MM.1S (cell line): ENCODE data around the gene HARBI1.

Experiments
- DNase-seq: peaks from one replicate; pipeline ENCODE4 v3.0.0-alpha.2; 2015
- H2AFZ ChIP-seq: fragments of 300-600 bp; sonication (generic); 2 replicates; pipeline ENCODE4 v1.6.0; 2016; ENCODE audit warnings: antibody characterized with exemption, low read length
- H3F3A ChIP-seq: fragments of 300-600 bp; sonication (generic); 2 replicates; pipeline ENCODE4 v1.6.1; 2016; ENCODE audit warnings: mild to moderate bottlenecking, antibody characterized with exemption, low read length, moderate library complexity, mixed read lengths; ENCODE audit not compliant: insufficient read depth
- H3K27ac ChIP-seq: fragments of 300-600 bp; sonication (generic); 2 replicates; pipeline ENCODE4 v1.5.1; 2016; ENCODE audit warnings: mild to moderate bottlenecking, low read length
- H3K27me3 ChIP-seq: fragments of 300-600 bp; sonication (generic); replicated peaks from 2 replicates; pipeline ENCODE4 v1.6.0; 2016; ENCODE audit warnings: low read length; ENCODE audit not compliant: insufficient read depth
- H3K36me3 ChIP-seq: fragments of 300-600 bp; sonication (generic); replicated peaks from 2 replicates; pipeline ENCODE4 v1.6.1; 2016; ENCODE audit warnings: mild to moderate bottlenecking, low read length, mixed read lengths; ENCODE audit not compliant: insufficient read depth
- H3K4me1 ChIP-seq: fragments of 300-600 bp; sonication (generic); 2 replicates; pipeline ENCODE4 v1.6.1; 2016; ENCODE audit warnings: low read length, mixed read lengths
- H3K4me2 ChIP-seq: fragments of 300-600 bp; sonication (generic); 2 replicates; pipeline ENCODE4 v1.6.0; 2016; ENCODE audit warnings: low read depth, low read length
- H3K4me3 ChIP-seq: fragments of 300-600 bp; sonication (generic); 2 replicates; pipeline ENCODE4 v1.5.1; 2016; ENCODE audit warnings: low read length, mixed read lengths
- H3K79me2 ChIP-seq: fragments of 300-600 bp; sonication (generic); 2 replicates; pipeline ENCODE4 v1.6.1; 2016; ENCODE audit warnings: mixed run types, low read length, mixed read lengths
- H3K9ac ChIP-seq: fragments of 300-600 bp; sonication (generic); 2 replicates; pipeline ENCODE4 v1.6.1; 2016; ENCODE audit warnings: low read length, mixed read lengths
- H3K9me2 ChIP-seq: fragments of 300-600 bp; sonication (generic); replicated peaks from 2 replicates; pipeline ENCODE4 v1.6.1; 2016; ENCODE audit warnings: mild to moderate bottlenecking, low read length, mixed read lengths; ENCODE audit not compliant: insufficient read depth
- H3K9me3 ChIP-seq: fragments of 300-600 bp; sonication (generic); replicated peaks from 2 replicates; pipeline ENCODE4 v1.6.1; 2016; ENCODE audit warnings: mild to moderate bottlenecking, low read length, mixed read lengths; ENCODE audit not compliant: insufficient read depth
- H4K20me1 ChIP-seq: fragments of 300-600 bp; sonication (generic); 2 replicates; pipeline ENCODE4 v1.6.1; 2016; ENCODE audit warnings: mild to moderate bottlenecking, low read length, moderate library complexity, mixed read lengths; ENCODE audit not compliant: insufficient read depth
- CTCF ChIP-seq: fragments of 300-600 bp; sonication (generic); IDR thresholded peaks from 2 replicates; pipeline ENCODE4 v1.5.1; 2016; ENCODE audit warnings: antibody characterized with exemption, low read length, mixed read lengths
- EZH2 ChIP-seq: fragments of 300-600 bp; sonication (generic); optimal IDR thresholded peaks from 2 replicates; pipeline ENCODE3; 2017; ENCODE audit warnings: low read depth, mild to moderate bottlenecking, antibody characterized with exemption, low read length, mixed read lengths
- EZH2phosphoT487 ChIP-seq: fragments of 300-600 bp; sonication (generic); IDR thresholded peaks from 2 replicates; pipeline ENCODE4 v1.6.1; 2018; ENCODE audit warnings: antibody characterized with exemption, low read length

The HARBI1 gene

GRCh38 chr11:46641639-46642038 lies 24.6 kb upstream of the HARBI1 start:
- Histone ChIP-seq H4K20me1 (no peaks in the 10 kb centered on the region), H3K36me3 (no peaks in the 10 kb centered on the region), H3K4me1 (no peaks in the 10 kb centered on the region), H3K9me2 (no peaks in the 10 kb centered on the region), H3K27me3 (no peaks in the 10 kb centered on the region), H3K9ac (no peak overlapping the region), H3K79me2 (no peaks in the 10 kb centered on the region), H3K4me2 (no peak overlapping the region), H2AFZ (no peak overlapping the region), H3K9me3 (no peaks in the 10 kb centered on the region), H3K4me3 (no peak overlapping the region), H3K27ac (no peak overlapping the region), H3F3A (no peaks in the 10 kb centered on the region)
- no peak for DNase-seq
- TF ChIP-seq EZH2 (no peak), CTCF (no peak), EZH2phosphoT487 (no peak)

GRCh38 chr11:46640036-46640788 lies 23.2 kb upstream of the HARBI1 start:
- Histone ChIP-seq H3K4me3 (no peak overlapping the region), H3K27ac (no peak overlapping the region), H2AFZ (no peak overlapping the region), H3K36me3 (no peaks in the 10 kb centered on the region), H3K27me3 (no peaks in the 10 kb centered on the region), H3K9me2 (no peaks in the 10 kb centered on the region), H4K20me1 (no peaks in the 10 kb centered on the region), H3K9ac (no peak overlapping the region), H3K79me2 (no peaks in the 10 kb centered on the region), H3F3A (no peaks in the 10 kb centered on the region), H3K4me2 (no peak overlapping the region), H3K9me3 (no peaks in the 10 kb centered on the region), H3K4me1 (no peaks in the 10 kb centered on the region)
- DNase-seq: no peak
- TF ChIP-seq EZH2phosphoT487 (no peak), EZH2 (no peak), CTCF (no peak)

- Histone ChIP-seq H3K27ac (no peak overlapping the region), H4K20me1 (no peaks in the 10 kb centered on the region), H3K36me3 (no peaks in the 10 kb centered on the region), H3K4me1 (no peaks in the 10 kb centered on the region), H3K79me2 (no peaks in the 10 kb centered on the region), H3K9ac (no peak overlapping the region), H3F3A (no peaks in the 10 kb centered on the region), H3K27me3 (no peaks in the 10 kb centered on the region), H3K9me2 (no peaks in the 10 kb centered on the region), H3K4me2 (no peak overlapping the region), H2AFZ (no peak overlapping the region), H3K4me3 (no peak overlapping the region), H3K9me3 (no peaks in the 10 kb centered on the region)
- DNase-seq: no peak
- no peak for TF ChIP-seq EZH2phosphoT487
- no peak for TF ChIP-seq CTCF
- no peak for TF ChIP-seq EZH2
These were observed 22.3 kb upstream of the HARBI1 start for GRCh38 chr11:46639197-46639839.
